B cell (primary cell): ENCODE measurements around the gene CAND2. TPM values are rescaled to one million over a fixed set of nuclear protein-coding genes. Genes with fewer than 3 reads are reported as not detected.

Experiments used
- ATAC-seq: fragments of 200-7000 bp; cut with Tn5 transposase; one replicate; pipeline ENCODE4 v1.10.0; 2021; ENCODE audit warnings: low read depth, mild to moderate bottlenecking, moderate number of reproducible peaks, moderate library complexity
- CTCF ChIA-PET: fragments of 350-600 bp; sonication (Branson Sonifier 250); formaldehyde crosslinking; loops from one replicate; lab custom pipeline; 2021; ENCODE audit warnings: antibody characterized with exemption, inconsistent platforms; lab: Charles Lee
- POLR2A ChIA-PET: fragments of 350-600 bp; sonication (Branson Sonifier 250); formaldehyde crosslinking; loops from one replicate; lab custom pipeline; 2021; ENCODE audit warnings: antibody characterized with exemption; lab: Charles Lee
- DNase-seq: peaks from one replicate; pipeline ENCODE4 v3.0.0; 2013
- H2AFZ ChIP-seq: 2 replicates; pipeline ENCODE4 v1.6.1; 2012; ENCODE audit warnings: mild to moderate bottlenecking, low read depth, low read length; ENCODE audit not compliant: insufficient read depth, poor library complexity, severe bottlenecking
- H3K27ac ChIP-seq, 2 donors: 1 replicate in 1 of 2; 2 replicates in 1 of 2; pipeline ENCODE4 v1.5.1; 2012 to 2013; ENCODE audit warnings: low read length in 2 of 2, mild to moderate bottlenecking in 2 of 2, moderate library complexity in 1 of 2
- H3K27me3 ChIP-seq, 4 experiments: fragments of 200-600 bp in 1 of 4; sonication (generic) in 1 of 4; replicated peaks in 1 of 4; 1 replicate in 2 of 4; 2 replicates in 2 of 4; pipeline versions ENCODE4 v1.6.1 to v1.7.0; 2013 to 2016; ENCODE audit warnings: low read length in 3 of 4, mild to moderate bottlenecking in 2 of 4, mixed read lengths in 1 of 4, moderate library complexity in 1 of 4; ENCODE audit not compliant: insufficient read depth in 4 of 4, control insufficient read depth in 3 of 4; ENCODE audit errors: control extremely low read depth in 1 of 4
- H3K36me3 ChIP-seq, 2 experiments: replicated peaks in 1 of 2; 1 replicate in 1 of 2; 2 replicates in 1 of 2; pipeline versions ENCODE4 v1.6.1 to v1.7.1; 2013; ENCODE audit warnings: low read length in 1 of 2; ENCODE audit not compliant: insufficient read depth in 2 of 2, control insufficient read depth in 1 of 2; ENCODE audit errors: control extremely low read depth in 1 of 2, extremely low read depth in 1 of 2
- H3K4me1 ChIP-seq, 2 donors: fragments of 200-600 bp in 1 of 2; sonication (generic) in 1 of 2; 1 replicate in 1 of 2; 2 replicates in 1 of 2; pipeline versions ENCODE4 v1.5.1 to v1.6.1; 2013 to 2017; ENCODE audit warnings: low read length in 2 of 2; ENCODE audit not compliant: control insufficient read depth in 2 of 2, insufficient read depth in 2 of 2
- H3K4me2 ChIP-seq: replicated peaks from 2 replicates; pipeline ENCODE3; 2012; ENCODE audit warnings: mild to moderate bottlenecking, low read depth, low read length; ENCODE audit not compliant: poor library complexity, severe bottlenecking
- H3K4me3 ChIP-seq, 5 experiments: fragments of 200-600 bp in 1 of 5; sonication (generic) in 1 of 5; 1 replicate in 3 of 5; 2 replicates in 2 of 5; pipeline versions ENCODE4 v1.5.1 to v1.7.0; 2011 to 2016; ENCODE audit warnings: low read length in 4 of 5, mild to moderate bottlenecking in 4 of 5, low read depth in 2 of 5, control low read depth in 1 of 5, moderate library complexity in 1 of 5; ENCODE audit not compliant: insufficient read depth in 1 of 5; ENCODE audit errors: control extremely low read depth in 1 of 5, extremely low read depth in 1 of 5
- H3K79me2 ChIP-seq: fragments of 200-600 bp; sonication (generic); one replicate; pipeline ENCODE4 v1.6.0; 2016; ENCODE audit warnings: low read length; ENCODE audit not compliant: control insufficient read depth, insufficient read depth
- H3K9ac ChIP-seq: fragments of 200-600 bp; sonication (generic); 2 replicates; pipeline ENCODE4 v1.6.1; 2017; ENCODE audit warnings: mild to moderate bottlenecking, low read length, moderate library complexity
- H3K9me3 ChIP-seq, 3 donors: one replicate each; pipeline versions ENCODE4 v1.6.1 to v1.7.1; 2013; ENCODE audit warnings: low read length in 2 of 3; ENCODE audit not compliant: control insufficient read depth in 2 of 3, insufficient read depth in 1 of 3; ENCODE audit errors: control extremely low read depth in 1 of 3
- H4K20me1 ChIP-seq: 2 replicates; pipeline ENCODE4 v1.6.0; 2012; ENCODE audit warnings: mild to moderate bottlenecking, low read length; ENCODE audit not compliant: insufficient read depth, control insufficient read depth, poor library complexity, severe bottlenecking
- H3K27ac Mint-ChIP-seq: one replicate; pipeline ENCODE4 v1.8.0; 2021; ENCODE audit warnings: mixed read lengths
- H3K27me3 Mint-ChIP-seq: one replicate; pipeline ENCODE4 v1.8.0; 2021; ENCODE audit warnings: mixed read lengths
- H3K4me1 Mint-ChIP-seq: one replicate; pipeline ENCODE4 v1.8.0; 2021; ENCODE audit warnings: mixed read lengths
- H3K4me3 Mint-ChIP-seq: one replicate; pipeline ENCODE4 v1.8.0; 2021; ENCODE audit warnings: mixed read lengths
- H3K9me3 Mint-ChIP-seq: one replicate; pipeline ENCODE4 v1.8.0; 2022; ENCODE audit warnings: mixed read lengths; ENCODE audit not compliant: insufficient read depth
- CTCF ChIP-seq: fragments of 200-600 bp; IDR thresholded peaks from one replicate; pipeline ENCODE4 v1.8.0; 2022; ENCODE audit warnings: antibody characterized with exemption, mild to moderate bottlenecking
- EZH2 ChIP-seq: IDR thresholded peaks from 2 replicates; pipeline ENCODE4 v1.6.1; 2012; ENCODE audit warnings: borderline replicate concordance, low read depth, mild to moderate bottlenecking, moderate library complexity, low read length; ENCODE audit not compliant: insufficient read depth, poor library complexity, severe bottlenecking
- WGBS: methylation state at CpG from one replicate; pipeline ENCODE4 v1.1.5; 2013; ENCODE audit warnings: missing lambda C conversion rate; ENCODE audit not compliant: insufficient coverage; 5-methylcytosine and 5-hydroxymethylcytosine counted together
- intact Hi-C: fragments of 100-400 bp; cut with micrococcal nuclease; formaldehyde crosslinking; loops from one replicate; pipeline ENCODE4 v1.10.0; 2022
- polyA plus RNA-seq: library from polyadenylated mRNA; depleted of rRNA; stranded (reverse); fragments of >200 nt; gene quantifications from 2 replicates; pipeline ENCODE4 v1.2.3, GENCODE V29; 2012
- total RNA-seq, 2 donors: library from RNA; stranded (reverse); fragments of 120-200 nt in 1 of 2; gene quantifications; 1 replicate in 1 of 2; 2 replicates in 1 of 2; pipeline versions ENCODE4 v1.2.3 to v1.2.4, GENCODE V29; 2013 to 2022

CAND2 gene
- total and polyA plus RNA-seq, 2 donors (not counting 1 experiment from before 2014, with no cell fraction given) = 0.34 to 1.9 TPM

- Histone ChIP-seq H3K27ac (no peak overlapping the region), H3K9me3 (no peaks in the 10 kb centered on the region), H2AFZ (no peak overlapping the region), H3K79me2 (no peaks in the 10 kb centered on the region), H3K4me1 (peaks cover 6 to 8% of the 10 kb centered on the region in 2 donors), H3K9ac (no peak overlapping the region), H3K4me3 (no peak overlapping the region), H4K20me1 (no peaks in the 10 kb centered on the region), H3K4me2 (no peak overlapping the region), H3K36me3 (no peaks in the 10 kb centered on the region), H3K27me3 (peaks cover 0 to 7% (median 0%) of the 10 kb centered on the region in 4 experiments)
- no peak for DNase-seq
- no peaks in the 10 kb centered on the region for H3K9me3 Mint-ChIP-seq
- intact Hi-C loops = no loop called here
- ATAC-seq = no peak
- ChIA-PET POLR2A (no interaction called here), CTCF (interaction anchor here (0.9 to 1.5 kb wide), 3 partner anchors 8 to 73 kb away, joined by 3 read pairs; no protein-coding TSS in a partner anchor)
- H3K27me3 Mint-ChIP-seq = no peaks in the 10 kb centered on the region
- H3K4me1 Mint-ChIP-seq = peaks cover 5% of the 10 kb centered on the region
- no peak overlapping the region for H3K4me3 Mint-ChIP-seq
- WGBS = 80% methylated on average over 1 of the region's 5 CpGs
- no peak overlapping the region for H3K27ac Mint-ChIP-seq
- no peak for TF ChIP-seq EZH2
- no peak for TF ChIP-seq CTCF
Measured at GRCh38 chr3:12818773-12819172, 22.3 kb downstream of the CAND2 start.

- intact Hi-C loops = no loop called here
- CTCF ChIA-PET = interaction anchor here (0.8 to 1.9 kb wide), 4 partner anchors 11 to 112 kb away, joined by 3 to 9 read pairs (median 6); no protein-coding TSS in a partner anchor
- no peaks in the 10 kb centered on the region for H3K9me3 Mint-ChIP-seq
Measured at GRCh38 chr3:12822725-12823373, 26.4 kb downstream of the CAND2 start.

More at GRCh38 chr3:12822725-12823373, 26.4 kb downstream of the CAND2 start:
- Mint-ChIP-seq H3K27ac (no peak overlapping the region), H3K4me1 (peaks cover 5% of the 10 kb centered on the region), H3K4me3 (no peak overlapping the region), H3K27me3 (no peaks in the 10 kb centered on the region)
- peaks cover 0 to under 1% (median 0%) of the 10 kb centered on the region in 4 experiments for H3K27me3 ChIP-seq
- POLR2A ChIA-PET = interaction anchor here (1.1 kb wide), 1 partner anchor 13 kb away, joined by 3 read pairs; no protein-coding TSS in a partner anchor
- no peaks in the 10 kb centered on the region for H3K36me3 ChIP-seq
- H4K20me1 ChIP-seq = no peaks in the 10 kb centered on the region
- no peak overlapping the region for H3K4me2 ChIP-seq
- no peaks in the 10 kb centered on the region for H3K79me2 ChIP-seq
- no peak overlapping the region for H2AFZ ChIP-seq
- no peak for ATAC-seq
- H3K9me3 ChIP-seq = no peaks in the 10 kb centered on the region
- H3K4me3 ChIP-seq = no peak overlapping the region
- H3K27ac ChIP-seq = no peak overlapping the region
- DNase-seq = no peak
- TF ChIP-seq EZH2 = no peak
- no peak for TF ChIP-seq CTCF
- no peak overlapping the region for H3K9ac ChIP-seq
- H3K4me1 ChIP-seq = no peaks in the 10 kb centered on the region
- WGBS = 64% methylated on average over 5 of the region's 8 CpGs
